Measurements from ENCODE around the gene CRTAC1.
A peak's percentile ranks its signal among the peaks of the same experiment; 100 is the strongest.

Gene CRTAC1

DNA sequence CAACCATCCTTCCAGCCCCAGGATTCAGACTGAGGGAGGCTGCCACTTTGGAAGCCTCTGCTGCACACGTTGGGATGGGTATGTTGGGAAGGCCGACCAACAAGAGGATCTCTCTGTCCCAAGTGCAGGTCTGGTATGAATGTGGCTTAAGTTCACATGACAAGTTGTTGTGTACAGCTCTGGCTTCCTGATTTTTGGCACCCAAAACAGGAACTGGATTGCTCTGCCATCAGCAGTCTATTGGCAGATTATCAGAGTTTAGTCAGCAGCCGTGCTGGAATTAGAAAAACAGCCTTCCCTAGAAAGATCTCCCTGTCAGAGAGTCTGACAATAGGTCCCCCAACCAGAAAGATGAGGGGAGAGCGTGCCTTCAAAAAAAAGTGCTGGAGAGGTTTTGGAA lies 113.8 kb downstream of the CRTAC1 start:
- H3K27me3 ChIP-seq (ENCODE audit: control insufficient read depth in 3 of 3, insufficient read depth in 3 of 3, low read depth in 1 of 3, low read length in 3 of 3), result peaks cover 0 to 31% (median 0%) of the 10 kb centered on the region in 3 experiments

GRCh38 chr10:97915346-97916131 lies 114.9 kb downstream of the CRTAC1 start:
- Histone ChIP-seq H3K27ac (replicated peaks; ENCODE audit: low read length) (no peak overlapping the region), H3K4me3 (ENCODE audit: low read length in 2 of 2) (no peak overlapping the region), H2AK5ac (ENCODE audit: low read depth, low read length) (peak overlapping the region; percentile 91), H3K18ac (ENCODE audit: low read length) (peak overlapping the region; percentile 63), H3K9ac (ENCODE audit: low read depth, low read length, poor library complexity) (peak overlapping the region; percentile 82), H3K9me3 (replicated peaks in 1 of 2; ENCODE audit: control insufficient read depth in 2 of 2, insufficient read depth in 1 of 2, low read depth in 1 of 2, low read length in 2 of 2) (no peaks in the 10 kb centered on the region), H2BK5ac (ENCODE audit: low read length) (no peak overlapping the region), H3K23ac (ENCODE audit: low read depth, low read length, poor library complexity) (peak overlapping the region; percentile 70), H3K36me3 (replicated peaks in 1 of 2; ENCODE audit: control insufficient read depth in 2 of 2, insufficient read depth in 2 of 2, low read length in 2 of 2) (no peaks in the 10 kb centered on the region), H2BK12ac (ENCODE audit: low read length) (no peak overlapping the region), H2BK120ac (ENCODE audit: low read depth, low read length) (no peak overlapping the region), H3K4me2 (ENCODE audit: insufficient read depth, low read length, poor library complexity, severe bottlenecking) (no peak overlapping the region), H3K4ac (ENCODE audit: low read length) (no peak overlapping the region), H3K79me1 (ENCODE audit: low read depth, low read length) (no peaks in the 10 kb centered on the region), H4K8ac (ENCODE audit: low read depth, low read length) (peak overlapping the region; percentile 85), H2AFZ (ENCODE audit: low read length) (no peak overlapping the region), H3K27me3 (ENCODE audit: control insufficient read depth in 3 of 3, insufficient read depth in 3 of 3, low read depth in 1 of 3, low read length in 3 of 3) (peaks cover 0 to 36% (median 0%) of the 10 kb centered on the region in 3 experiments), H3K14ac (ENCODE audit: low read length) (peak overlapping the region; percentile 65), H3K4me1 (ENCODE audit: control insufficient read depth in 2 of 2, insufficient read depth in 1 of 2, low read depth in 1 of 2, low read length in 2 of 2) (peaks cover 0 to 5% of the 10 kb centered on the region in 2 donors), H4K91ac (ENCODE audit: low read depth, low read length, poor library complexity) (no peak overlapping the region), H2BK15ac (ENCODE audit: low read length) (peak overlapping the region; percentile 32)
- WGBS, 2 donors (ENCODE audit: extremely low coverage in 2 of 2, insufficient read length in 2 of 2, insufficient replicate concordance in 1 of 2), result no CpG with 5 or more reads among the region's 21 CpGs
- no peak for DNase-seq (ENCODE audit: low spot score)

More for the DNA sequence above, 113.8 kb downstream of the CRTAC1 start:
- Histone ChIP-seq H3K9ac (ENCODE audit: low read depth, low read length, poor library complexity) (no peak overlapping the region), H3K27ac (replicated peaks; ENCODE audit: low read length) (no peak overlapping the region), H2AFZ (ENCODE audit: low read length) (no peak overlapping the region), H3K14ac (ENCODE audit: low read length) (no peak overlapping the region), H3K4ac (ENCODE audit: low read length) (no peak overlapping the region), H2AK5ac (ENCODE audit: low read depth, low read length) (no peak overlapping the region), H3K4me2 (ENCODE audit: insufficient read depth, low read length, poor library complexity, severe bottlenecking) (no peak overlapping the region), H3K4me1 (ENCODE audit: control insufficient read depth in 2 of 2, insufficient read depth in 1 of 2, low read depth in 1 of 2, low read length in 2 of 2) (peaks cover 0 to 7% of the 10 kb centered on the region in 2 donors), H4K91ac (ENCODE audit: low read depth, low read length, poor library complexity) (no peak overlapping the region), H2BK5ac (ENCODE audit: low read length) (no peak overlapping the region), H3K79me1 (ENCODE audit: low read depth, low read length) (no peaks in the 10 kb centered on the region), H3K4me3 (ENCODE audit: low read length in 2 of 2) (no peak overlapping the region), H3K23ac (ENCODE audit: low read depth, low read length, poor library complexity) (no peak overlapping the region), H2BK120ac (ENCODE audit: low read depth, low read length) (no peak overlapping the region), H3K18ac (ENCODE audit: low read length) (no peak overlapping the region), H4K8ac (ENCODE audit: low read depth, low read length) (no peak overlapping the region), H3K9me3 (replicated peaks in 1 of 2; ENCODE audit: control insufficient read depth in 2 of 2, insufficient read depth in 1 of 2, low read depth in 1 of 2, low read length in 2 of 2) (peaks cover 0 to 1% of the 10 kb centered on the region in 2 donors), H2BK15ac (ENCODE audit: low read length) (no peak overlapping the region), H2BK12ac (ENCODE audit: low read length) (no peak overlapping the region), H3K36me3 (replicated peaks in 1 of 2; ENCODE audit: control insufficient read depth in 2 of 2, insufficient read depth in 2 of 2, low read length in 2 of 2) (no peaks in the 10 kb centered on the region)
- WGBS, 2 donors (ENCODE audit: extremely low coverage in 2 of 2, insufficient read length in 2 of 2, insufficient replicate concordance in 1 of 2), result no CpG with 5 or more reads among the region's 4 CpGs
- DNase-seq (ENCODE audit: low spot score), result no peak

DNA sequence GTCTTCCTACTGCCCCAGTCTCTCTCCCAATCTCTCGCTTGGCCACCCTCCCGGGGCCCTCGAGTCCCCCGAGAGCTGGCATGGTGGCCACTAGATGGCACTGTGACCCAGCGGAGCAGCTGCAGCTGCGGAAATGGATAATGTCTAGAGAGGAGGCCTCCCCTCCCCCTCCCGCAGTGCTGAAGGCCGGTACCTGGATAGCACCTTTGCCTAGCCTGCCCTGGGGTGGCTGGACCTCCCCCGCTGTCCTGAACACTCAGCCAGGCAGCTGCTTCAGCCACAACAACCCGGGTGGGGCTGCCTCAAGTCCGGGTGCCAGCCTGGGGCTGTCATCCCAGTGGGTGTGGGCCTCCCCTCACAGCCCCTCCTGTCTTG lies 115.6 kb downstream of the CRTAC1 start:
- Histone ChIP-seq H3K23ac (ENCODE audit: low read depth, low read length, poor library complexity) (no peak overlapping the region), H2AFZ (ENCODE audit: low read length) (peak overlapping the region; percentile 42), H3K9ac (ENCODE audit: low read depth, low read length, poor library complexity) (no peak overlapping the region), H3K36me3 (replicated peaks in 1 of 2; ENCODE audit: control insufficient read depth in 2 of 2, insufficient read depth in 2 of 2, low read length in 2 of 2) (no peaks in the 10 kb centered on the region), H2BK120ac (ENCODE audit: low read depth, low read length) (no peak overlapping the region), H3K27ac (replicated peaks; ENCODE audit: low read length) (no peak overlapping the region), H3K4ac (ENCODE audit: low read length) (no peak overlapping the region), H4K91ac (ENCODE audit: low read depth, low read length, poor library complexity) (no peak overlapping the region), H3K4me3 (ENCODE audit: low read length in 2 of 2) (no peak overlapping the region), H3K4me2 (ENCODE audit: insufficient read depth, low read length, poor library complexity, severe bottlenecking) (no peak overlapping the region), H2AK5ac (ENCODE audit: low read depth, low read length) (peak overlapping the region; percentile 91), H3K27me3 (ENCODE audit: control insufficient read depth in 3 of 3, insufficient read depth in 3 of 3, low read depth in 1 of 3, low read length in 3 of 3) (peaks cover 0 to 36% (median 0%) of the 10 kb centered on the region in 3 experiments), H2BK5ac (ENCODE audit: low read length) (no peak overlapping the region), H3K18ac (ENCODE audit: low read length) (no peak overlapping the region), H3K4me1 (ENCODE audit: control insufficient read depth in 2 of 2, insufficient read depth in 1 of 2, low read depth in 1 of 2, low read length in 2 of 2) (peaks cover 0 to 5% of the 10 kb centered on the region in 2 donors), H4K8ac (ENCODE audit: low read depth, low read length) (no peak overlapping the region), H2BK12ac (ENCODE audit: low read length) (no peak overlapping the region), H2BK15ac (ENCODE audit: low read length) (no peak overlapping the region), H3K9me3 (replicated peaks in 1 of 2; ENCODE audit: control insufficient read depth in 2 of 2, insufficient read depth in 1 of 2, low read depth in 1 of 2, low read length in 2 of 2) (no peaks in the 10 kb centered on the region), H3K79me1 (ENCODE audit: low read depth, low read length) (no peaks in the 10 kb centered on the region), H3K14ac (ENCODE audit: low read length) (no peak overlapping the region)
- DNase-seq (ENCODE audit: low spot score), result peak; percentile 65
- WGBS, 2 donors (ENCODE audit: extremely low coverage in 2 of 2, insufficient read length in 2 of 2, insufficient replicate concordance in 1 of 2), result no CpG with 5 or more reads among the region's 11 CpGs

- H2BK15ac ChIP-seq (ENCODE audit: low read length), result peak overlapping the region; percentile 87
- no peak overlapping the region for H3K14ac ChIP-seq (ENCODE audit: low read length)
- H3K23ac ChIP-seq (ENCODE audit: low read depth, low read length, poor library complexity), result no peak overlapping the region
- H3K27me3 ChIP-seq (ENCODE audit: control insufficient read depth in 3 of 3, insufficient read depth in 3 of 3, low read depth in 1 of 3, low read length in 3 of 3), result peaks cover 0 to 40% (median 0%) of the 10 kb centered on the region in 3 experiments
- peak overlapping the region; percentile 42 for H2AFZ ChIP-seq (ENCODE audit: low read length)
- no peak overlapping the region for H3K27ac ChIP-seq (replicated peaks; ENCODE audit: low read length)
- H3K18ac ChIP-seq (ENCODE audit: low read length), result no peak overlapping the region
- no peak overlapping the region for H2BK120ac ChIP-seq (ENCODE audit: low read depth, low read length)
- no peak overlapping the region for H3K4me3 ChIP-seq (ENCODE audit: low read length in 2 of 2)
- no peak overlapping the region for H3K9ac ChIP-seq (ENCODE audit: low read depth, low read length, poor library complexity)
- H3K4ac ChIP-seq (ENCODE audit: low read length), result no peak overlapping the region
- WGBS, 2 donors (ENCODE audit: extremely low coverage in 2 of 2, insufficient read length in 2 of 2, insufficient replicate concordance in 1 of 2), result no CpG with 5 or more reads among the region's 10 CpGs
- no peak overlapping the region for H3K4me2 ChIP-seq (ENCODE audit: insufficient read depth, low read length, poor library complexity, severe bottlenecking)
- no peaks in the 10 kb centered on the region for H3K36me3 ChIP-seq (replicated peaks in 1 of 2; ENCODE audit: control insufficient read depth in 2 of 2, insufficient read depth in 2 of 2, low read length in 2 of 2)
- H4K8ac ChIP-seq (ENCODE audit: low read depth, low read length), result no peak overlapping the region
- no peak overlapping the region for H4K91ac ChIP-seq (ENCODE audit: low read depth, low read length, poor library complexity)
- H3K9me3 ChIP-seq (replicated peaks in 1 of 2; ENCODE audit: control insufficient read depth in 2 of 2, insufficient read depth in 1 of 2, low read depth in 1 of 2, low read length in 2 of 2), result no peaks in the 10 kb centered on the region
- DNase-seq (ENCODE audit: low spot score), result no peak
- H3K4me1 ChIP-seq (ENCODE audit: control insufficient read depth in 2 of 2, insufficient read depth in 1 of 2, low read depth in 1 of 2, low read length in 2 of 2), result peaks cover 0 to 5% of the 10 kb centered on the region in 2 donors
- H2BK5ac ChIP-seq (ENCODE audit: low read length), result no peak overlapping the region
- no peaks in the 10 kb centered on the region for H3K79me1 ChIP-seq (ENCODE audit: low read depth, low read length)
- no peak overlapping the region for H2BK12ac ChIP-seq (ENCODE audit: low read length)
- peak overlapping the region; percentile 70 for H2AK5ac ChIP-seq (ENCODE audit: low read depth, low read length)
These were observed 116.1 kb downstream of the CRTAC1 start for GRCh38 chr10:97914171-97914836.

All from neuronal stem cell (in vitro differentiated cells).